ENCODE results near the gene RCN2.

DNA sequence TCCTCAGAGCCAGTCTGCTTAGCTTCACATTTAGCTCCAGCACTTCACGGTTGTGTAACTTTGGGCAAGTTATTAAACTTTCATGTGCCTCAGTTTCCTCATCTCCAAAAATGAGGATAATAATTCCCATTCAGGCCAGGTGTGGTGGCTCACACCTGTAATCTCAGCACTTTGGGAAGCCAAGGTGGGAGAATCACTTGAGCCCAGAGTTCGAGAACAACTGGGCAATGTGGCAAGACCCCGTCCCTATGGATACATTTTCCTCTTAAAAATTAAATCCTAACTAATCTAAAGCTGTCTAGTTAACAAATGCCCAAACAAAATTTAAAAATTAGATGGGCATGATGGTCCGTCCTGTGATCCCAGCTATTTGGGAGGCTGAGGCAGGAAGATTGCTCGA lies 7.2 kb downstream of the RCN2 start:
- TF ChIP-seq EP300 (IDR thresholded peaks at IDR 0.05) = no peak
- TF ChIP-seq, protein P1, sequence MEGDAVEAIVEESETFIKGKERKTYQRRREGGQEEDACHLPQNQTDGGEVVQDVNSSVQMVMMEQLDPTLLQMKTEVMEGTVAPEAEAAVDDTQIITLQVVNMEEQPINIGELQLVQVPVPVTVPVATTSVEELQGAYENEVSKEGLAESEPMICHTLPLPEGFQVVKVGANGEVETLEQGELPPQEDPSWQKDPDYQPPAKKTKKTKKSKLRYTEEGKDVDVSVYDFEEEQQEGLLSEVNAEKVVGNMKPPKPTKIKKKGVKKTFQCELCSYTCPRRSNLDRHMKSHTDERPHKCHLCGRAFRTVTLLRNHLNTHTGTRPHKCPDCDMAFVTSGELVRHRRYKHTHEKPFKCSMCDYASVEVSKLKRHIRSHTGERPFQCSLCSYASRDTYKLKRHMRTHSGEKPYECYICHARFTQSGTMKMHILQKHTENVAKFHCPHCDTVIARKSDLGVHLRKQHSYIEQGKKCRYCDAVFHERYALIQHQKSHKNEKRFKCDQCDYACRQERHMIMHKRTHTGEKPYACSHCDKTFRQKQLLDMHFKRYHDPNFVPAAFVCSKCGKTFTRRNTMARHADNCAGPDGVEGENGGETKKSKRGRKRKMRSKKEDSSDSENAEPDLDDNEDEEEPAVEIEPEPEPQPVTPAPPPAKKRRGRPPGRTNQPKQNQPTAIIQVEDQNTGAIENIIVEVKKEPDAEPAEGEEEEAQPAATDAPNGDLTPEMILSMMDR (IDR thresholded peaks at IDR 0.05) = no peak

Measured in gastroesophageal sphincter (tissue), 3 donors.